Measurements from ENCODE around the gene IFNL4.

Gene IFNL4

GRCh38 chr19:39211731-39212374, 36.8 kb downstream of the IFNL4 start:
- no peaks in the 10 kb centered on the region for H3K4me1 ChIP-seq (ENCODE audit: control insufficient read depth, insufficient read depth, low read length)
- no peak overlapping the region for H3K9ac ChIP-seq (ENCODE audit: low read length)
- no peak overlapping the region for H3K4me3 ChIP-seq (ENCODE audit: low read length)
- no peaks in the 10 kb centered on the region for H3K36me3 ChIP-seq (ENCODE audit: control insufficient read depth, insufficient read depth, low read length)
- no peaks in the 10 kb centered on the region for H3K27me3 ChIP-seq (ENCODE audit: control insufficient read depth, insufficient read depth, low read length)
- no peak overlapping the region for H3K27ac ChIP-seq (ENCODE audit: low read depth, low read length)

DNA sequence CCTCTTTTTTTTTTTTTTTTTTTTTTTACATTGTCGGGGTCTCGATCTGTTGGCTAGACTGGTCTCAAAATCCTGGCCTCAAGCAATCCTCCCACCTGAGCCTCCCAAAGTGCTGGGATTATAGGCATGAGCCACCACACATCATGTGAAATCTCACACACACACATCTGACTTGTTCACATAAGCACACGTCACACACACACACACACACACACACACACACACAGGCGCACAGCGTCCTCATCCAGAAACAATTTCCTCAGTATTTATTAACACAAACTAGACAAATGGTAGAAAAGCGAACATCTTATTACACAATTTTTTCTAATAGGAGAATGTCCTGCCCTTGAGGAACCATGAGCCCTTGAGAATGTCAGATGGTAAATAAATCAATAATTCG, 39.5 kb downstream of the IFNL4 start:
- H3K27ac ChIP-seq (ENCODE audit: low read depth, low read length), result no peak overlapping the region
- H3K9ac ChIP-seq (ENCODE audit: low read length), result no peak overlapping the region
- H3K4me1 ChIP-seq (ENCODE audit: control insufficient read depth, insufficient read depth, low read length), result no peaks in the 10 kb centered on the region
- H3K4me3 ChIP-seq (ENCODE audit: low read length), result no peak overlapping the region
- no peaks in the 10 kb centered on the region for H3K36me3 ChIP-seq (ENCODE audit: control insufficient read depth, insufficient read depth, low read length)
- H3K27me3 ChIP-seq (ENCODE audit: control insufficient read depth, insufficient read depth, low read length), result peaks cover 5% of the 10 kb centered on the region

DNA sequence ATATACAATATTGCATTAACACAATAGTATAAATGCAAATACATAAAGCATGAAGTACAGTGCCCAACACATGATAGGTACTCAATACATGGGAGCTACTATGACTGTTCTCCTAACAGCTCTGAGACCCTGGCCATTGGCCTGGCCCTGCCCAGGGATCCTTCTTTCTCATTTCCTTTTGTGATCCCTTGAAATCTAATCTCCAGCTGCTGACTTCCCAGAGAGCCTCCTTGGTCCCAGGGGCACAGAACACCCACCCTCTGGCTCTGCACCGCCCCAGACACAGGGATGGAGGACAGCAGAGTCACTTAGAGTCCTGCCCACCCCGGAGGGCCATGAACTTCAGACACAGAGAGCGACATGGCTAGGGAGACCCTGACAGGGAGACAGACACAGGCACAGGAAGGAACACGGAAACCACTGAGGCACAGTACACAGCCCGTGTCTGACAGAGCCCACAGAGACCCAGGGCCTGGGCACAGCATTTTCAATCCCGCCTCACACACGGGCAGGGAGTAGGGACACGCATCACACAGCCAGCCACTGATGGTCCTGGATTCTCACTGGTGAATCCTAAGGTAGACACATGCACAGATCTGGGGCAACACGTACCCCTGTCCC, 40.4 kb downstream of the IFNL4 start:
- Histone ChIP-seq H3K36me3 (ENCODE audit: control insufficient read depth, insufficient read depth, low read length) (no peaks in the 10 kb centered on the region), H3K27me3 (ENCODE audit: control insufficient read depth, insufficient read depth, low read length) (peaks cover 5% of the 10 kb centered on the region), H3K27ac (ENCODE audit: low read depth, low read length) (no peak overlapping the region), H3K9ac (ENCODE audit: low read length) (no peak overlapping the region), H3K4me3 (ENCODE audit: low read length) (no peak overlapping the region), H3K4me1 (ENCODE audit: control insufficient read depth, insufficient read depth, low read length) (no peaks in the 10 kb centered on the region)

- no peak overlapping the region for H3K27ac ChIP-seq (ENCODE audit: low read depth, low read length)
- H3K4me1 ChIP-seq (ENCODE audit: control insufficient read depth, insufficient read depth, low read length), result no peaks in the 10 kb centered on the region
- H3K9ac ChIP-seq (ENCODE audit: low read length), result no peak overlapping the region
- H3K27me3 ChIP-seq (ENCODE audit: control insufficient read depth, insufficient read depth, low read length), result peaks cover 10% of the 10 kb centered on the region
- H3K4me3 ChIP-seq (ENCODE audit: low read length), result no peak overlapping the region
- H3K36me3 ChIP-seq (ENCODE audit: control insufficient read depth, insufficient read depth, low read length), result no peaks in the 10 kb centered on the region
Measured at GRCh38 chr19:39207293-39207836, 41.3 kb downstream of the IFNL4 start.

DNA sequence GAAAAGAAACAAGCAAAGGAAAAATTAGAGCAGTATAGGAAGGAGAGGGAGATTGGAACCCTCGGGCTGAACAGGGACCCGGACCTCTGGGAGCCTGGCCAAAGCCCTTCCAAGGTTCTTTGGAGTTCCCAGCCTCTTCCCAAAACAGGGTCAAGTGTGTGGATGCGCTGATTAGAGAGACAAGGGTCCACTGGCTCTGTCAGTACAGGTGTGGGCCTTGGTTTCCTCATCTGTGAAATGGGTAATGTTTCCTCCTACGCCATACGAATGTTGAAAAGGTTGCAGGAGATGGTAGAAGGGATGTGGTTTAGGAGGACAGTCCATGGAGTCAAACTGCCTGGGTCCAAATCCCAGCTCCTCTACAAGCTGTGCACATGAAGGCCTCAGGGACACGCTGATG, 42.5 kb downstream of the IFNL4 start:
- Histone ChIP-seq H3K4me3 (ENCODE audit: low read length) (no peak overlapping the region), H3K4me1 (ENCODE audit: control insufficient read depth, insufficient read depth, low read length) (no peaks in the 10 kb centered on the region), H3K36me3 (ENCODE audit: control insufficient read depth, insufficient read depth, low read length) (no peaks in the 10 kb centered on the region), H3K9ac (ENCODE audit: low read length) (no peak overlapping the region), H3K27ac (ENCODE audit: low read depth, low read length) (no peak overlapping the region), H3K27me3 (ENCODE audit: control insufficient read depth, insufficient read depth, low read length) (peaks cover 16% of the 10 kb centered on the region)

DNA sequence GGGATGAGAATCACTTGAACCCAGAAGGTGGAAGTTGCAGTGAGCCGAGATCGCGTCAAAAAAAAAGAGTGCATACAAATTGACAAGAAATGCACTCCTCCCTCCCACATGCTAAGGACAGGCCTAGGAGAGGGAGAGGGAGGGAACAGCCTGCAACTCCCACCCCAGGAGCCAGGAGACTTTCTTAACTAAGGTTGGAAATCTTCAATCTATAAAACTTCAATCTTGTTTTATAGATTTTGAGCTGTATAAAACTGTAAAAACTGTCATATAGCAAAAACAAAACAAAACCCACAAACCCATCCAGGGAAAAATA, 43.2 kb downstream of the IFNL4 start:
- H3K9ac ChIP-seq (ENCODE audit: low read length), result no peak overlapping the region
- H3K36me3 ChIP-seq (ENCODE audit: control insufficient read depth, insufficient read depth, low read length), result no peaks in the 10 kb centered on the region
- no peak overlapping the region for H3K4me3 ChIP-seq (ENCODE audit: low read length)
- H3K4me1 ChIP-seq (ENCODE audit: control insufficient read depth, insufficient read depth, low read length), result no peaks in the 10 kb centered on the region
- peaks cover 18% of the 10 kb centered on the region for H3K27me3 ChIP-seq (ENCODE audit: control insufficient read depth, insufficient read depth, low read length)
- H3K27ac ChIP-seq (ENCODE audit: low read depth, low read length), result no peak overlapping the region

- Histone ChIP-seq H3K4me3 (ENCODE audit: low read length) (no peak within 1 kb of the TSS), H3K4me1 (ENCODE audit: control insufficient read depth, insufficient read depth, low read length) (no peaks in the 10 kb centered on the region), H3K27me3 (ENCODE audit: control insufficient read depth, insufficient read depth, low read length) (peaks cover 21% of the 10 kb centered on the region), H3K9ac (ENCODE audit: low read length) (no peak within 1 kb of the TSS), H3K27ac (ENCODE audit: low read depth, low read length) (no peak within 1 kb of the TSS), H3K36me3 (ENCODE audit: control insufficient read depth, insufficient read depth, low read length) (no peaks in the 10 kb centered on the region)
Measured at GRCh38 chr19:39203372-39204341, 45.0 kb downstream of the IFNL4 start, which contains the start of gene SYCN. TSS of gene SYCN (minus strand) at chr19:39204263. CDS start at chr19:39204254, 9 bp downstream.

- H3K4me3 ChIP-seq (ENCODE audit: low read length), result no peak overlapping the region
- peaks cover 25% of the 10 kb centered on the region for H3K27me3 ChIP-seq (ENCODE audit: control insufficient read depth, insufficient read depth, low read length)
- H3K36me3 ChIP-seq (ENCODE audit: control insufficient read depth, insufficient read depth, low read length), result no peaks in the 10 kb centered on the region
- no peak overlapping the region for H3K27ac ChIP-seq (ENCODE audit: low read depth, low read length)
- no peak overlapping the region for H3K9ac ChIP-seq (ENCODE audit: low read length)
- H3K4me1 ChIP-seq (ENCODE audit: control insufficient read depth, insufficient read depth, low read length), result no peaks in the 10 kb centered on the region
Measured at GRCh38 chr19:39202998-39203355, 45.7 kb downstream of the IFNL4 start.

- no peak overlapping the region for H3K4me3 ChIP-seq (ENCODE audit: low read length)
- H3K27ac ChIP-seq (ENCODE audit: low read depth, low read length), result no peak overlapping the region
- H3K27me3 ChIP-seq (ENCODE audit: control insufficient read depth, insufficient read depth, low read length), result peaks cover 37% of the 10 kb centered on the region
- no peaks in the 10 kb centered on the region for H3K36me3 ChIP-seq (ENCODE audit: control insufficient read depth, insufficient read depth, low read length)
- no peaks in the 10 kb centered on the region for H3K4me1 ChIP-seq (ENCODE audit: control insufficient read depth, insufficient read depth, low read length)
- H3K9ac ChIP-seq (ENCODE audit: low read length), result no peak overlapping the region
Measured at GRCh38 chr19:39200803-39201115, 47.9 kb downstream of the IFNL4 start.

- Histone ChIP-seq H3K27ac (ENCODE audit: low read depth, low read length) (no peak overlapping the region), H3K27me3 (ENCODE audit: control insufficient read depth, insufficient read depth, low read length) (peaks cover 39% of the 10 kb centered on the region), H3K4me1 (ENCODE audit: control insufficient read depth, insufficient read depth, low read length) (no peaks in the 10 kb centered on the region), H3K9ac (ENCODE audit: low read length) (no peak overlapping the region), H3K36me3 (ENCODE audit: control insufficient read depth, insufficient read depth, low read length) (no peaks in the 10 kb centered on the region), H3K4me3 (ENCODE audit: low read length) (no peak overlapping the region)
Measured at GRCh38 chr19:39200066-39200802, 48.4 kb downstream of the IFNL4 start.

DNA sequence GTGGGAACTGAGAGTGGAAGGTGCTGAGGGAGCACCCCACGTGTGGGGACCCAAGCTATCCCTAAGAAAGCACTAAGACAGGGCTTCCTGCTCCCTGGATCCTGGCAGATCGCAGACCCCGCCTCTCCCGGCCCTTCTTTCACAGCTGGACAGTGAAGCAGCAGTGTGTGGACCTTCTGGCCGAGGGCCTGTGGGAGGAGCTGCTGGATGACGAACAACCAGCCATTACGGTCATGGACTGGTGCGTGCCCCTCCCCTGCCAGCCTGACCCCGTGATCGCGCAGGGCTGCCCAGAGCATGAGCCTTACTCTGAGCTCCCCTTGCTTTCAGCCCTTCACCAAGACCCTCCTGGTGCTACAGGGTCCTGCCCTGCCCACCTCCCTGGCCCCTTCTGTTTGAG, 49.6 kb downstream of the IFNL4 start:
- Histone ChIP-seq H3K27ac (ENCODE audit: low read depth, low read length) (no peak overlapping the region), H3K4me3 (ENCODE audit: low read length) (no peak overlapping the region), H3K9ac (ENCODE audit: low read length) (no peak overlapping the region), H3K4me1 (ENCODE audit: control insufficient read depth, insufficient read depth, low read length) (no peaks in the 10 kb centered on the region), H3K27me3 (ENCODE audit: control insufficient read depth, insufficient read depth, low read length) (peaks cover 36% of the 10 kb centered on the region), H3K36me3 (ENCODE audit: control insufficient read depth, insufficient read depth, low read length) (no peaks in the 10 kb centered on the region)

DNA sequence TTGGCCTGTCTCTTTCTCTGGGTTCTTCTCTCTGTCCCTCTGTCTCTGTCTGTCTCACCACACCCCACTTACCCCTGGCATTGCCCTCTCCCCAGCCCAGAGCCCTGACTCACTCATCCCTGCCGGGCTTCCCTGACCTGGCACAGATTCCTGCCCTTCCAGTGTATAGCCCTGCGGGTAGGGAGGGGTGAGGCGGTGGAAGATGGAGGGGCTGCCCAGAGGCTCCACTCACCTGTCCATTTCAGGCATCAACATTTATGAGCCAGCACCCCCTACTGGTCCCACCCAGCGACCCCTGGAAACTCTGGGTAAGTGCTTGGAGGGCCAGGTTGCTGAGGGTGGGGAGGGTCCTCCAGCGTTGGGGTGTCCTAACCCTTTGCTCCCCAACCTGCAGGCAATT, 50.8 kb downstream of the IFNL4 start:
- H3K4me3 ChIP-seq (ENCODE audit: low read length), result no peak overlapping the region
- no peak overlapping the region for H3K9ac ChIP-seq (ENCODE audit: low read length)
- H3K27ac ChIP-seq (ENCODE audit: low read depth, low read length), result no peak overlapping the region
- H3K36me3 ChIP-seq (ENCODE audit: control insufficient read depth, insufficient read depth, low read length), result no peaks in the 10 kb centered on the region
- no peaks in the 10 kb centered on the region for H3K4me1 ChIP-seq (ENCODE audit: control insufficient read depth, insufficient read depth, low read length)
- peaks cover 35% of the 10 kb centered on the region for H3K27me3 ChIP-seq (ENCODE audit: control insufficient read depth, insufficient read depth, low read length)

Data from rectal smooth muscle tissue (tissue), 1 donor.